IMR-90 (cell line): ENCODE data around the gene PRPF8.

Source experiments
- CTCF ChIP-seq: conservative IDR thresholded peaks from 2 replicates; pipeline ENCODE4 v1.5.1; 2012; ENCODE audit warnings: mild to moderate bottlenecking, low read depth, low read length, improper control_type of control experiment
- FOS ChIP-seq: fragments of 150-350 bp; IDR thresholded peaks from 2 replicates; pipeline ENCODE4 v1.6.1; 2016; ENCODE audit warnings: low read depth, low read length
- POLR2A ChIP-seq: IDR thresholded peaks from 2 replicates; pipeline ENCODE4 v1.6.1; 2012; ENCODE audit warnings: mild to moderate bottlenecking, low read depth, low read length

- TF ChIP-seq CTCF (no peak), FOS (no peak), POLR2A (no peak)
These were observed 33.7 kb downstream of the PRPF8 start for GRCh38 chr17:1650731-1651558.
